ENCODE data around the gene KREMEN1.

Gene KREMEN1

GRCh38 chr22:29078036-29078868 is 5.4 kb downstream of the KREMEN1 start:
- no peak for DNase-seq (ENCODE audit: low read depth, low spot score)
- TF ChIP-seq CTCF (IDR thresholded peaks at IDR 0.05; ENCODE audit: low read depth, low read length): no peak
- no peak overlapping the region for H3K4me3 ChIP-seq (ENCODE audit: low read depth, low read length)
- in situ Hi-C loops (cut with HindIII; ENCODE audit: low sequenced_read_pairs): no loop called here

GRCh38 chr22:29078869-29079207 is 6.0 kb downstream of the KREMEN1 start:
- no peak for TF ChIP-seq CTCF (IDR thresholded peaks at IDR 0.05; ENCODE audit: low read depth, low read length)
- in situ Hi-C loops (cut with HindIII; ENCODE audit: low sequenced_read_pairs): no loop called here
- no peak for DNase-seq (ENCODE audit: low read depth, low spot score)

DNA sequence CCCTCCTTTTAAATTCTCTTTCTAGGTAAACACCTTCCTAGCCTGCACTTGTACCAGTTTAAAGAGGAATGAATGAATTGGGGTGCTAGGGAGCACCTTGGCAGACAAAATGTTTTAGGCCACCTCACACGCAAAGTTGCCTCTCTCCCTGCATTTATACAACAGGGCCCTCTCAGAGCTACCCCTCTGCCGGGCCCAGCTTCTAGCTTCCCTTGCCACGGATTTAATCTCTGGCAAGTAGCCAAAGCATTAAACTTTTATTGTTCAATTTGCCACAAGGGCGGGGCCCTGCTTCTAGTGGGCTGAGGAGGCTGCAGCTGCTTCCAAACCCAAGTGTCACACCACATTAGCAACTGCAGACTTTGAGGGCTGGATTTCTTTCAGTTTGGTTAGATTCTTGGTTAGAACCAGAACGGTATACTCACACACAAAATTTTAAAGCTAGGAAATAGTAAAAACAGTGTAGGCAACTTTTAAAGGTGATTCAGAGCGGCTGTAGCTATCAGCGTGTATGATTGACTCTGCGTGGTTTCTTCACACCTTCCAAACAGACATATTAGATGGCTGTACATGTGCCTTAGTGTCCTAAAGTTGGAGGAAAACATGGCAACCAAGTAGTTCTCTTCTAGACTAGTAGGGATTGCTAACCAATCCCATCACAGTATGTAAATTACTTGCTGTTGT is 6.5 kb downstream of the KREMEN1 start:
- in situ Hi-C loops (cut with HindIII; ENCODE audit: low sequenced_read_pairs): no loop called here
- H3K4me3 ChIP-seq (ENCODE audit: low read depth, low read length): no peak overlapping the region
- peak; percentile 36 for DNase-seq (ENCODE audit: low read depth, low spot score)
- TF ChIP-seq CTCF (IDR thresholded peaks at IDR 0.05; ENCODE audit: low read depth, low read length): no peak

More at GRCh38 chr22:29078869-29079207, 6.0 kb downstream of the KREMEN1 start:
- no peak overlapping the region for H3K4me3 ChIP-seq (ENCODE audit: low read depth, low read length)

GRCh38 chr22:29080106-29080975 is 7.5 kb downstream of the KREMEN1 start:
- in situ Hi-C loops (cut with HindIII; ENCODE audit: low sequenced_read_pairs): no loop called here
- no peak for TF ChIP-seq CTCF (IDR thresholded peaks at IDR 0.05; ENCODE audit: low read depth, low read length)
- no peak overlapping the region for H3K4me3 ChIP-seq (ENCODE audit: low read depth, low read length)
- no peak for DNase-seq (ENCODE audit: low read depth, low spot score)

DNA sequence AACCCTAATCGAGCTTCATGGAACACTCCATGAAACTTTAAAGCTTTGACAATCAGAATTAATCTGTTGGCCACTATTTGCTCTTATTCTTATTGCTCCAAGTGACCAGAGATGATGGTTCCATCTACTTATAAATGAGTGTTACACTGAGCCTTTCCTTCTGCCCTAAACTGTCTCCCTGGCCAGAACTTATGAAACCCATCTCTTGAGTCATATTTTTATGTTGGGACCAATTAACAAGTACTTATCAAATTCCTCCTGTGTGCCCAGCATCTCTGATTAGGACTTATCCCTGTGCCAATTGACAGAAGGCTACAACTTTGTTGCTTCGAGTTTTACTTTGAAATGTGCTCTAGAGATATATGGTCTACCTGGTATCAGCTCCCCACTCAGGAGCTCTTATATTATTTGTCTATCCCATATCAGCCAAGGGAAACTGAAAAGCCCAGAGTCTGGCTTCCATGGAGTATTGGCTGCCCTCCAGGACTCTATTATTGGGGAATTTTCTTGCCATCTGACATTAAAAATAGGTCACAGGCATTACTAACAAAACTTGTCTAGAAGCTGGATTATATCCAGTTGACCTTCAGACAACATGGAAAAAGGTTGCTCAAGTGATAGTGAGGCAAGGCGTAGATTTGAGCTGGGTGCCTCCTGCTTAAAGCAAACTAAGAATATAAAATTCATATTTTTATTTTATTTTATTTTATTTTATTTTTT is 8.8 kb downstream of the KREMEN1 start:
- no peak for TF ChIP-seq CTCF (IDR thresholded peaks at IDR 0.05; ENCODE audit: low read depth, low read length)
- no peak overlapping the region for H3K4me3 ChIP-seq (ENCODE audit: low read depth, low read length)
- no peak for DNase-seq (ENCODE audit: low read depth, low spot score)
- in situ Hi-C loops (cut with HindIII; ENCODE audit: low sequenced_read_pairs): no loop called here

All from astrocyte of the spinal cord (primary cell).